DOHH2 (cell line): ENCODE measurements around the gene GGT7.

Source experiments
- H3F3A ChIP-seq: fragments of 200-600 bp; sonication (generic), shearing (Covaris generic); 2 replicates; pipeline ENCODE4 v1.6.0; 2016; ENCODE audit warnings: antibody characterized with exemption, mild to moderate bottlenecking; ENCODE audit not compliant: control insufficient read depth, insufficient read depth
- H3K27ac ChIP-seq: fragments of 200-600 bp; sonication (generic); 2 replicates; pipeline ENCODE4 v1.5.1; 2014; ENCODE audit warnings: low read depth, mild to moderate bottlenecking, low read length, moderate library complexity
- H3K27me3 ChIP-seq: fragments of 200-600 bp; sonication (generic); 2 replicates; pipeline ENCODE4 v1.6.1; 2014; ENCODE audit warnings: mild to moderate bottlenecking, low read length, mixed read lengths; ENCODE audit not compliant: control insufficient read depth
- H3K36me3 ChIP-seq: fragments of 200-600 bp; sonication (generic); 2 replicates; pipeline ENCODE4 v1.6.1; 2014; ENCODE audit warnings: mild to moderate bottlenecking, low read length, moderate library complexity, mixed read lengths; ENCODE audit not compliant: control insufficient read depth
- H3K4me1 ChIP-seq: fragments of 200-600 bp; sonication (generic); 2 replicates; pipeline ENCODE4 v1.6.1; 2014; ENCODE audit warnings: mild to moderate bottlenecking, low read length, mixed read lengths; ENCODE audit not compliant: control insufficient read depth
- H3K4me2 ChIP-seq: fragments of 200-600 bp; sonication (generic); 2 replicates; pipeline ENCODE4 v1.6.0; 2014; ENCODE audit warnings: mild to moderate bottlenecking, low read length, moderate library complexity
- H3K4me3 ChIP-seq: fragments of 200-600 bp; sonication (generic); 2 replicates; pipeline ENCODE4 v1.5.1; 2014; ENCODE audit warnings: mild to moderate bottlenecking, low read length, mixed read lengths
- H3K79me2 ChIP-seq: fragments of 200-600 bp; sonication (generic); 2 replicates; pipeline ENCODE4 v1.6.1; 2014; ENCODE audit warnings: mild to moderate bottlenecking, low read length, mixed read lengths; ENCODE audit not compliant: control insufficient read depth
- H3K9me2 ChIP-seq: fragments of 200-600 bp; sonication (generic); replicated peaks from 2 replicates; pipeline ENCODE4 v1.6.1; 2014; ENCODE audit warnings: mild to moderate bottlenecking, low read length, mixed read lengths; ENCODE audit not compliant: control insufficient read depth
- H3K9me3 ChIP-seq: fragments of 200-600 bp; sonication (generic); 2 replicates; pipeline ENCODE4 v1.6.1; 2014; ENCODE audit warnings: antibody characterized with exemption, low read length, mixed read lengths; ENCODE audit not compliant: control insufficient read depth, insufficient read depth
- H4K20me1 ChIP-seq: fragments of 200-600 bp; sonication (generic); 2 replicates; pipeline ENCODE4 v1.6.0; 2014; ENCODE audit warnings: low read depth, mild to moderate bottlenecking, antibody characterized with exemption, low read length, moderate library complexity; ENCODE audit not compliant: control insufficient read depth, insufficient read depth
- CTCF ChIP-seq: fragments of 200-600 bp; sonication (generic); IDR thresholded peaks from one replicate; pipeline ENCODE4 v1.5.1; 2014; ENCODE audit warnings: antibody characterized with exemption, mild to moderate bottlenecking, low read depth, low read length; ENCODE audit not compliant: poor library complexity, severe bottlenecking
- EZH2phosphoT487 ChIP-seq: fragments of 200-600 bp; sonication (generic); IDR thresholded peaks from 2 replicates; pipeline ENCODE4 v1.6.1; 2017; ENCODE audit warnings: borderline replicate concordance, mild to moderate bottlenecking, antibody characterized with exemption, low read length, moderate library complexity, mixed read lengths

GGT7 gene

GRCh38 chr20:34892671-34893070 is 20.0 kb upstream of the GGT7 start:
- no peak for TF ChIP-seq CTCF
- no peak for TF ChIP-seq EZH2phosphoT487
- no peaks in the 10 kb centered on the region for H3K36me3 ChIP-seq
- H3K27ac ChIP-seq: no peak overlapping the region
- no peaks in the 10 kb centered on the region for H4K20me1 ChIP-seq
- no peak overlapping the region for H3K4me3 ChIP-seq
- H3F3A ChIP-seq: no peaks in the 10 kb centered on the region
- no peaks in the 10 kb centered on the region for H3K9me3 ChIP-seq
- peaks cover 4% of the 10 kb centered on the region; the same call in 1 of the 2 replicates for H3K4me1 ChIP-seq
- H3K27me3 ChIP-seq: peaks cover 12% of the 10 kb centered on the region; the same call in 1 of the 2 replicates
- no peaks in the 10 kb centered on the region for H3K9me2 ChIP-seq
- H3K4me2 ChIP-seq: no peak overlapping the region
- H3K79me2 ChIP-seq: no peaks in the 10 kb centered on the region

GRCh38 chr20:34891166-34892062 is 18.8 kb upstream of the GGT7 start:
- Histone ChIP-seq H4K20me1 (no peaks in the 10 kb centered on the region), H3K9me2 (no peaks in the 10 kb centered on the region), H3F3A (no peaks in the 10 kb centered on the region), H3K36me3 (no peaks in the 10 kb centered on the region), H3K4me3 (no peak overlapping the region), H3K79me2 (no peaks in the 10 kb centered on the region), H3K27ac (no peak overlapping the region), H3K4me2 (no peak overlapping the region), H3K9me3 (no peaks in the 10 kb centered on the region), H3K4me1 (peaks cover 10% of the 10 kb centered on the region), H3K27me3 (peaks cover 12% of the 10 kb centered on the region; the same call in 1 of the 2 replicates)
- no peak for TF ChIP-seq EZH2phosphoT487
- no peak for TF ChIP-seq CTCF

GRCh38 chr20:34888468-34888867 is 15.8 kb upstream of the GGT7 start:
- Histone ChIP-seq H3K36me3 (no peaks in the 10 kb centered on the region), H3K9me2 (no peaks in the 10 kb centered on the region), H3K4me1 (peaks cover 10% of the 10 kb centered on the region), H3K4me3 (no peak overlapping the region), H4K20me1 (no peaks in the 10 kb centered on the region), H3K79me2 (no peaks in the 10 kb centered on the region), H3K27me3 (peaks cover 6% of the 10 kb centered on the region; the same call in 1 of the 2 replicates), H3F3A (no peaks in the 10 kb centered on the region), H3K4me2 (no peak overlapping the region), H3K9me3 (no peaks in the 10 kb centered on the region), H3K27ac (no peak overlapping the region)
- TF ChIP-seq EZH2phosphoT487: no peak
- TF ChIP-seq CTCF: no peak
